ENCODE results near the gene TAF1B. TPM values are rescaled to one million over a fixed set of nuclear protein-coding genes. Genes with fewer than 3 reads are reported as not detected.

TAF1B gene
- total RNA-seq, 1 experiment from 2014 or later = 35.2 TPM

- DNase-seq (ENCODE audit: low read depth, low spot score) = no peak
- intact Hi-C loops (cut with micrococcal nuclease; ENCODE audit: unreplicated experiment) (loop anchor here (5.0 kb wide), 1 partner anchor 67 kb away; no protein-coding TSS in a partner anchor), in situ Hi-C loops (cut with HindIII; ENCODE audit: low pct_unique_long_range_greater_than_20kb, low sequenced_read_pairs) (no loop called here)
- ChIA-PET POLR2A (no interaction called here), CTCF (no interaction called here)
- no peaks in the 10 kb centered on the region for H3K27me3 ChIP-seq (ENCODE audit: control insufficient read depth, insufficient read depth, low read length)
- no peak for ATAC-seq
- H3K27ac ChIP-seq (ENCODE audit: low read length) = no peak overlapping the region
- no peaks in the 10 kb centered on the region for H3K9me3 ChIP-seq (ENCODE audit: control insufficient read depth, insufficient read depth, low read depth, low read length)
- peaks cover 18% of the 10 kb centered on the region for H3K4me1 ChIP-seq (ENCODE audit: control insufficient read depth, insufficient read depth, low read length)
- no TSS peak for BruUV-seq (replicated peaks)
- no peaks in the 10 kb centered on the region for H3K36me3 ChIP-seq (ENCODE audit: control insufficient read depth, insufficient read depth, low read length)
- no peak overlapping the region for H3K4me3 ChIP-seq (ENCODE audit: low read depth in 2 of 2, low read length in 2 of 2)
- TF ChIP-seq CTCF (IDR thresholded peaks at IDR 0.05) (no peak), TCF7L2 (IDR thresholded peaks at IDR 0.05; ENCODE audit: low read depth, low read length) (no peak)
- TF ChIP-seq, protein P1, sequence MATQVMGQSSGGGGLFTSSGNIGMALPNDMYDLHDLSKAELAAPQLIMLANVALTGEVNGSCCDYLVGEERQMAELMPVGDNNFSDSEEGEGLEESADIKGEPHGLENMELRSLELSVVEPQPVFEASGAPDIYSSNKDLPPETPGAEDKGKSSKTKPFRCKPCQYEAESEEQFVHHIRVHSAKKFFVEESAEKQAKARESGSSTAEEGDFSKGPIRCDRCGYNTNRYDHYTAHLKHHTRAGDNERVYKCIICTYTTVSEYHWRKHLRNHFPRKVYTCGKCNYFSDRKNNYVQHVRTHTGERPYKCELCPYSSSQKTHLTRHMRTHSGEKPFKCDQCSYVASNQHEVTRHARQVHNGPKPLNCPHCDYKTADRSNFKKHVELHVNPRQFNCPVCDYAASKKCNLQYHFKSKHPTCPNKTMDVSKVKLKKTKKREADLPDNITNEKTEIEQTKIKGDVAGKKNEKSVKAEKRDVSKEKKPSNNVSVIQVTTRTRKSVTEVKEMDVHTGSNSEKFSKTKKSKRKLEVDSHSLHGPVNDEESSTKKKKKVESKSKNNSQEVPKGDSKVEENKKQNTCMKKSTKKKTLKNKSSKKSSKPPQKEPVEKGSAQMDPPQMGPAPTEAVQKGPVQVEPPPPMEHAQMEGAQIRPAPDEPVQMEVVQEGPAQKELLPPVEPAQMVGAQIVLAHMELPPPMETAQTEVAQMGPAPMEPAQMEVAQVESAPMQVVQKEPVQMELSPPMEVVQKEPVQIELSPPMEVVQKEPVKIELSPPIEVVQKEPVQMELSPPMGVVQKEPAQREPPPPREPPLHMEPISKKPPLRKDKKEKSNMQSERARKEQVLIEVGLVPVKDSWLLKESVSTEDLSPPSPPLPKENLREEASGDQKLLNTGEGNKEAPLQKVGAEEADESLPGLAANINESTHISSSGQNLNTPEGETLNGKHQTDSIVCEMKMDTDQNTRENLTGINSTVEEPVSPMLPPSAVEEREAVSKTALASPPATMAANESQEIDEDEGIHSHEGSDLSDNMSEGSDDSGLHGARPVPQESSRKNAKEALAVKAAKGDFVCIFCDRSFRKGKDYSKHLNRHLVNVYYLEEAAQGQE (IDR thresholded peaks at IDR 0.05; ENCODE audit: insufficient read depth in 1 of 2, low read depth in 2 of 2, low read length in 1 of 2) = no peak
These were observed 136.7 kb downstream of the TAF1B start for GRCh38 chr2:9979977-9980376.

- H3K27ac ChIP-seq (ENCODE audit: low read length) = no peak overlapping the region
- CTCF ChIA-PET = no interaction called here
- in situ Hi-C loops (cut with HindIII; ENCODE audit: low pct_unique_long_range_greater_than_20kb, low sequenced_read_pairs) = no loop called here
These were observed 137.2 kb downstream of the TAF1B start for GRCh38 chr2:9980520-9980919.

More at GRCh38 chr2:9980520-9980919, 137.2 kb downstream of the TAF1B start:
- Histone ChIP-seq H3K36me3 (ENCODE audit: control insufficient read depth, insufficient read depth, low read length) (no peaks in the 10 kb centered on the region), H3K9me3 (ENCODE audit: control insufficient read depth, insufficient read depth, low read depth, low read length) (no peaks in the 10 kb centered on the region), H3K4me3 (ENCODE audit: low read depth in 2 of 2, low read length in 2 of 2) (no peak overlapping the region), H3K4me1 (ENCODE audit: control insufficient read depth, insufficient read depth, low read length) (peaks cover 13% of the 10 kb centered on the region), H3K27me3 (ENCODE audit: control insufficient read depth, insufficient read depth, low read length) (no peaks in the 10 kb centered on the region)
- ATAC-seq = no peak
- BruUV-seq (replicated peaks) = no TSS peak
- intact Hi-C loops (cut with micrococcal nuclease; ENCODE audit: unreplicated experiment) = loop anchor here (5.0 kb wide), 1 partner anchor 67 kb away; no protein-coding TSS in a partner anchor
- POLR2A ChIA-PET = no interaction called here
- TF ChIP-seq TCF7L2 (IDR thresholded peaks at IDR 0.05; ENCODE audit: low read depth, low read length) (no peak), POLR2AphosphoS5 (IDR thresholded peaks at IDR 0.05; ENCODE audit: low read depth, low read length) (no peak), CTCF (IDR thresholded peaks at IDR 0.05) (no peak), SIN3A (IDR thresholded peaks at IDR 0.05; ENCODE audit: borderline replicate concordance, insufficient read depth, low read depth, low read length) (no peak)
- TF ChIP-seq, protein P1 (IDR thresholded peaks at IDR 0.05; ENCODE audit: insufficient read depth in 1 of 2, low read depth in 2 of 2, low read length in 1 of 2) = no peak
- no peak for DNase-seq (ENCODE audit: low read depth, low spot score)
